Measurements from ENCODE around the gene GAA. TPM values are rescaled to one million over a fixed set of nuclear protein-coding genes. Genes with fewer than 3 reads are reported as not detected.

GAA gene
- total RNA-seq, 4 donors from 2014 or later, result 42.1 to 131 (median 83.2) TPM

DNA sequence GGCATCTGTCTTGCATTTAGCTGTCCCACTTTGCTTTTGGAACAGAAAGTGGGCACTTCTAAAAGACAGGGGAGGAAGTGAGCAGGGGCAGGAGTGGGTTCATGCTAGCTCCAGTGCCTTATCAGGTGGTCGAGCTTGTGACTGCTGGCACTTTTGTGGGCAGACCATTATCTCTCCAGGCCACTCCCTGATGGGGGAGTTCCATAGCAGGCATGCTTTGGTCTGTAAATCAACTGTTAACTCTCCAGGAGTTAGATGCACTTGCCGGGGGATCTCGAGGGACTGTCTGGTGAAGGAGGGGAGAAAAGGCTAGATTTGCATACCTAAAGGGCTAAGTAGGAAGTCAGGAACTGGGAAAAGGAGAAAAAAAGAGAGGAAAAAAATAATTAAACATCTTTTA, 59.2 kb downstream of the GAA start:
- intact Hi-C loops (cut with DNase I), result no loop called here
- no peaks in the 10 kb centered on the region for H3K4me1 ChIP-seq
- DNase-seq, result no peak
- no peak overlapping the region for H3K4me3 ChIP-seq (replicated peaks in 1 of 3)
- no peak for TF ChIP-seq POLR2A (IDR thresholded peaks at IDR 0.05)
- TF ChIP-seq, protein P1, sequence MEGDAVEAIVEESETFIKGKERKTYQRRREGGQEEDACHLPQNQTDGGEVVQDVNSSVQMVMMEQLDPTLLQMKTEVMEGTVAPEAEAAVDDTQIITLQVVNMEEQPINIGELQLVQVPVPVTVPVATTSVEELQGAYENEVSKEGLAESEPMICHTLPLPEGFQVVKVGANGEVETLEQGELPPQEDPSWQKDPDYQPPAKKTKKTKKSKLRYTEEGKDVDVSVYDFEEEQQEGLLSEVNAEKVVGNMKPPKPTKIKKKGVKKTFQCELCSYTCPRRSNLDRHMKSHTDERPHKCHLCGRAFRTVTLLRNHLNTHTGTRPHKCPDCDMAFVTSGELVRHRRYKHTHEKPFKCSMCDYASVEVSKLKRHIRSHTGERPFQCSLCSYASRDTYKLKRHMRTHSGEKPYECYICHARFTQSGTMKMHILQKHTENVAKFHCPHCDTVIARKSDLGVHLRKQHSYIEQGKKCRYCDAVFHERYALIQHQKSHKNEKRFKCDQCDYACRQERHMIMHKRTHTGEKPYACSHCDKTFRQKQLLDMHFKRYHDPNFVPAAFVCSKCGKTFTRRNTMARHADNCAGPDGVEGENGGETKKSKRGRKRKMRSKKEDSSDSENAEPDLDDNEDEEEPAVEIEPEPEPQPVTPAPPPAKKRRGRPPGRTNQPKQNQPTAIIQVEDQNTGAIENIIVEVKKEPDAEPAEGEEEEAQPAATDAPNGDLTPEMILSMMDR (IDR thresholded peaks at IDR 0.05), result no peak
- H3K9me3 ChIP-seq, result no peaks in the 10 kb centered on the region
- H3K27ac ChIP-seq, result no peak overlapping the region
- 30 to 40% methylated on average over 3 of the region's 3 CpGs for WGBS, 2 donors
- no peaks in the 10 kb centered on the region for H3K36me3 ChIP-seq
- no peaks in the 10 kb centered on the region for H3K27me3 ChIP-seq

GRCh38 chr17:80163336-80163735, 62.0 kb downstream of the GAA start:
- Histone ChIP-seq H3K4me1 (no peaks in the 10 kb centered on the region), H3K4me3 (replicated peaks in 1 of 3) (no peak overlapping the region), H3K27ac (no peak overlapping the region), H3K27me3 (no peaks in the 10 kb centered on the region), H3K9me3 (no peaks in the 10 kb centered on the region), H3K36me3 (no peaks in the 10 kb centered on the region)
- intact Hi-C loops (cut with DNase I), result no loop called here
- WGBS, 2 donors, result 87 to 91% methylated on average over 4 of the region's 4 CpGs
- no peak for TF ChIP-seq POLR2A (IDR thresholded peaks at IDR 0.05)
- TF ChIP-seq, protein P1 (IDR thresholded peaks at IDR 0.05), result no peak
- no peak for DNase-seq

DNA sequence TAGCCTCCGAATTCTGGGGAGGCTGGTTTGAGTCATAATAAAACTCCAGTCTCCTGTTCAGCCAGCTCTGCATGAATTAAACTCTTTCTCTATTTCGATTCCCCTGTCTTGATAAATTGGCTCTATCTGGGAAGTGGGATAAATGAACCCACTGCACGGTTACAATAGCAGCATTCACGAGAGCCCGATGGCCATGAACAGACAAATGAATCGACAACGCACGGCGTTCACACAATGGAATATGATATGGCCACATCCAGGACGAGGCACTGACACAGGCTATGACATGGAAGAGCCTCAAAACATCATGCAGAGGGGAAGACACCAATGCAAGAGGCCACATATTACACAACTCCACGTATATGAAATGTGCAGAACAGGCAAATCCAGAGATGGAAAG, 62.8 kb downstream of the GAA start:
- 80 to 84% methylated on average over 11 of the region's 11 CpGs for WGBS, 2 donors
- H3K27me3 ChIP-seq, result no peaks in the 10 kb centered on the region
- no peak overlapping the region for H3K27ac ChIP-seq
- intact Hi-C loops (cut with DNase I), result no loop called here
- no peak for TF ChIP-seq POLR2A (IDR thresholded peaks at IDR 0.05)
- TF ChIP-seq, protein P1 (IDR thresholded peaks at IDR 0.05), result no peak
- no peaks in the 10 kb centered on the region for H3K9me3 ChIP-seq
- DNase-seq, result no peak
- no peak overlapping the region for H3K4me3 ChIP-seq (replicated peaks in 1 of 3)
- H3K36me3 ChIP-seq, result no peaks in the 10 kb centered on the region
- no peaks in the 10 kb centered on the region for H3K4me1 ChIP-seq

DNA sequence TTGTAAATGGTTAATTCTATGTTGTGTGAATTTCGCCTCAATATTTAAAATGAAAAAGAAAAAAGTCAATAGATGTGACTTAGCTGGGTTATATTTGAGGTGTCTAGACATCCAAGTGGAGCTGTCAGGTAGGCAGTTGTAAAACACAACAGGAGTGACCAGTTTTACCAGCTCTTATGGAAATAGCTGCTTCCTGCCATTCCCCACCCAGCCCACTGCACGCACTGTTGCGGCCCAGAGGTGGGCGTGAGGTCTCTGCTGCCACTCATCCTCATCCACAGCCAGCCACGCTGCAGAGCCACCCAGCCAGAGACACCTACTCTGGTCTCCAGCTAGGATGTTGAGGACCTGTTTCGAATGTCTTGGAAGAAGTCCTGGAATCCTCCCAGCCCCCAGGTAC, 65.1 kb downstream of the GAA start:
- H3K27me3 ChIP-seq, result no peaks in the 10 kb centered on the region
- WGBS, 2 donors, result 63 to 69% methylated on average over 6 of the region's 6 CpGs
- H3K9me3 ChIP-seq, result no peaks in the 10 kb centered on the region
- TF ChIP-seq, protein P1 (IDR thresholded peaks at IDR 0.05), result no peak
- no peak for TF ChIP-seq POLR2A (IDR thresholded peaks at IDR 0.05)
- no peaks in the 10 kb centered on the region for H3K36me3 ChIP-seq
- no peak for DNase-seq
- intact Hi-C loops (cut with DNase I), result no loop called here
- H3K4me1 ChIP-seq, result no peaks in the 10 kb centered on the region
- H3K27ac ChIP-seq, result no peak overlapping the region
- no peak overlapping the region for H3K4me3 ChIP-seq (replicated peaks in 1 of 3)

GRCh38 chr17:80168371-80168770, 67.0 kb downstream of the GAA start:
- intact Hi-C loops (cut with DNase I), result no loop called here
- Histone ChIP-seq H3K9me3 (no peaks in the 10 kb centered on the region), H3K4me1 (no peaks in the 10 kb centered on the region), H3K27me3 (no peaks in the 10 kb centered on the region), H3K4me3 (replicated peaks in 1 of 3) (no peak overlapping the region), H3K27ac (no peak overlapping the region), H3K36me3 (no peaks in the 10 kb centered on the region)
- TF ChIP-seq, protein P1 (IDR thresholded peaks at IDR 0.05), result no peak
- no peak for TF ChIP-seq POLR2A (IDR thresholded peaks at IDR 0.05)
- DNase-seq, result no peak
- 49 to 63% methylated on average over 3 to 5 of the region's 5 CpGs for WGBS, 2 donors
